Trophoblast cell (in vitro differentiated cells and primary cell): Measurements from ENCODE around the gene KANK2.

Experiments used
- DNase-seq, 2 donors: peaks; one replicate each; pipeline ENCODE4 v3.0.0-alpha.2; 2016
- H2AFZ ChIP-seq: 2 replicates; pipeline ENCODE4 v1.6.1; 2013; ENCODE audit warnings: low read length, moderate library complexity, mild to moderate bottlenecking; ENCODE audit not compliant: insufficient read depth, poor library complexity
- H2AK5ac ChIP-seq: 2 replicates; pipeline ENCODE4 v1.6.1; 2013; ENCODE audit warnings: mild to moderate bottlenecking, low read length
- H2BK120ac ChIP-seq: 2 replicates; pipeline ENCODE4 v1.6.1; 2013; ENCODE audit warnings: low read length, mild to moderate bottlenecking, moderate library complexity; ENCODE audit not compliant: insufficient read depth, poor library complexity
- H2BK12ac ChIP-seq: 2 replicates; pipeline ENCODE4 v1.6.1; 2013; ENCODE audit warnings: mild to moderate bottlenecking, low read length, moderate library complexity
- H2BK5ac ChIP-seq: 2 replicates; pipeline ENCODE4 v1.6.1; 2013; ENCODE audit warnings: low read length, low read depth, moderate library complexity, mild to moderate bottlenecking; ENCODE audit not compliant: poor library complexity
- H3K14ac ChIP-seq: 2 replicates; pipeline ENCODE4 v1.6.1; 2013; ENCODE audit warnings: mild to moderate bottlenecking, low read length
- H3K18ac ChIP-seq: 2 replicates; pipeline ENCODE4 v1.6.1; 2013; ENCODE audit warnings: mild to moderate bottlenecking, low read length
- H3K23ac ChIP-seq: 2 replicates; pipeline ENCODE4 v1.6.1; 2013; ENCODE audit warnings: low read length
- H3K27ac ChIP-seq: 2 replicates; pipeline ENCODE4 v1.5.1; 2013; ENCODE audit warnings: low read depth, mild to moderate bottlenecking, inconsistent platforms, low read length, moderate library complexity
- H3K27me3 ChIP-seq: 2 replicates; pipeline ENCODE4 v1.6.1; 2013; ENCODE audit warnings: inconsistent platforms, mild to moderate bottlenecking, low read length, moderate library complexity; ENCODE audit not compliant: insufficient read depth
- H3K36me3 ChIP-seq, 2 experiments: 1 replicate in 1 of 2; 2 replicates in 1 of 2; pipeline ENCODE4 v1.6.1; 2013; ENCODE audit warnings: low read length in 2 of 2, mild to moderate bottlenecking in 2 of 2, moderate library complexity in 1 of 2; ENCODE audit not compliant: insufficient read depth in 2 of 2, control insufficient read depth in 1 of 2
- H3K4ac ChIP-seq: 2 replicates; pipeline ENCODE4 v1.6.1; 2013; ENCODE audit warnings: low read depth, mild to moderate bottlenecking, low read length, moderate library complexity
- H3K4me1 ChIP-seq, 2 experiments: 1 replicate in 1 of 2; 2 replicates in 1 of 2; pipeline ENCODE4 v1.6.1; 2013; ENCODE audit warnings: low read length in 2 of 2, mild to moderate bottlenecking in 2 of 2, moderate library complexity in 1 of 2; ENCODE audit not compliant: insufficient read depth in 2 of 2, control insufficient read depth in 1 of 2
- H3K4me2 ChIP-seq: 2 replicates; pipeline ENCODE4 v1.6.1; 2013; ENCODE audit warnings: inconsistent platforms, mild to moderate bottlenecking, low read length, moderate library complexity
- H3K4me3 ChIP-seq: 2 replicates; pipeline ENCODE4 v1.5.1; 2013; ENCODE audit warnings: mild to moderate bottlenecking, low read depth, low read length, inconsistent platforms
- H3K79me1 ChIP-seq: one replicate; pipeline ENCODE4 v1.6.1; 2013; ENCODE audit warnings: low read length
- H3K79me2 ChIP-seq: 2 replicates; pipeline ENCODE4 v1.6.1; 2013; ENCODE audit warnings: low read length, mild to moderate bottlenecking; ENCODE audit not compliant: control insufficient read depth, insufficient read depth, poor library complexity
- H3K9ac ChIP-seq: 2 replicates; pipeline ENCODE4 v1.6.1; 2013; ENCODE audit warnings: mild to moderate bottlenecking, low read length
- H3K9me3 ChIP-seq: 2 replicates; pipeline ENCODE4 v1.6.1; 2013; ENCODE audit warnings: low read depth, mild to moderate bottlenecking, control low read depth, inconsistent platforms, low read length; ENCODE audit not compliant: insufficient read depth
- H4K12ac ChIP-seq: 2 replicates; pipeline ENCODE4 v1.6.1; 2013; ENCODE audit warnings: low read depth, mild to moderate bottlenecking, low read length, moderate library complexity
- H4K8ac ChIP-seq: 2 replicates; pipeline ENCODE4 v1.6.1; 2013; ENCODE audit warnings: low read depth, mild to moderate bottlenecking, low read length, moderate library complexity
- H4K91ac ChIP-seq: one replicate; pipeline ENCODE4 v1.6.1; 2013; ENCODE audit warnings: low read depth, mild to moderate bottlenecking, low read length, moderate library complexity
- WGBS: extraction: QIAGEN DNeasy Blood & Tissue Kit; methylation state at CpG from one replicate; pipeline ENCODE4 v1.1.7; 2013; ENCODE audit warnings: missing lambda C conversion rate; ENCODE audit not compliant: insufficient read length, insufficient coverage; ENCODE audit errors: extremely low coverage; 5-methylcytosine and 5-hydroxymethylcytosine counted together

KANK2 gene

GRCh38 chr19:11174336-11174735 lies 23.0 kb downstream of the KANK2 start:
- H4K12ac ChIP-seq = no peak overlapping the region
- WGBS = no CpG with 5 or more reads among the region's 27 CpGs

GRCh38 chr19:11173516-11174155 lies 23.7 kb downstream of the KANK2 start:
- Histone ChIP-seq H2BK5ac (no peak overlapping the region), H3K23ac (no peak overlapping the region), H3K4me2 (no peak overlapping the region), H3K9ac (no peak overlapping the region), H3K36me3 (peaks cover 50 to 57% of the 10 kb centered on the region in 2 experiments), H3K4me3 (no peak overlapping the region), H2BK12ac (no peak overlapping the region), H3K79me2 (no peaks in the 10 kb centered on the region), H2AFZ (no peak overlapping the region), H4K8ac (no peak overlapping the region), H4K12ac (no peak overlapping the region), H3K9me3 (peaks cover 5% of the 10 kb centered on the region), H3K4ac (no peak overlapping the region), H3K14ac (no peak overlapping the region), H4K91ac (no peak overlapping the region), H3K27me3 (no peaks in the 10 kb centered on the region), H2AK5ac (no peak overlapping the region), H2BK120ac (no peak overlapping the region), H3K27ac (no peak overlapping the region), H3K4me1 (no peaks in the 10 kb centered on the region), H3K79me1 (no peaks in the 10 kb centered on the region), H3K18ac (no peak overlapping the region)
- no CpG with 5 or more reads among the region's 8 CpGs for WGBS
- no peak for DNase-seq

More at GRCh38 chr19:11174336-11174735, 23.0 kb downstream of the KANK2 start:
- Histone ChIP-seq H4K8ac (no peak overlapping the region), H3K4ac (no peak overlapping the region), H3K4me3 (no peak overlapping the region), H2AFZ (no peak overlapping the region), H3K9ac (no peak overlapping the region), H3K79me1 (no peaks in the 10 kb centered on the region), H3K9me3 (peaks cover 5% of the 10 kb centered on the region), H3K14ac (no peak overlapping the region), H4K91ac (no peak overlapping the region), H2BK5ac (no peak overlapping the region), H3K18ac (no peak overlapping the region), H3K23ac (no peak overlapping the region), H3K27ac (no peak overlapping the region), H2BK12ac (no peak overlapping the region), H3K79me2 (no peaks in the 10 kb centered on the region), H3K36me3 (peaks cover 50 to 58% of the 10 kb centered on the region in 2 experiments), H3K4me1 (no peaks in the 10 kb centered on the region), H3K27me3 (no peaks in the 10 kb centered on the region), H2AK5ac (no peak overlapping the region), H3K4me2 (no peak overlapping the region), H2BK120ac (no peak overlapping the region)
- no peak for DNase-seq

GRCh38 chr19:11172576-11172975 lies 24.8 kb downstream of the KANK2 start:
- DNase-seq = no peak
- Histone ChIP-seq H3K79me2 (no peaks in the 10 kb centered on the region), H3K27ac (no peak overlapping the region), H3K27me3 (no peaks in the 10 kb centered on the region), H2BK12ac (no peak overlapping the region), H3K79me1 (no peaks in the 10 kb centered on the region), H3K9ac (no peak overlapping the region), H4K91ac (no peak overlapping the region), H2BK120ac (no peak overlapping the region), H3K14ac (no peak overlapping the region), H3K36me3 (peaks cover 51 to 53% of the 10 kb centered on the region in 2 experiments), H3K4ac (no peak overlapping the region), H3K23ac (no peak overlapping the region), H2AFZ (no peak overlapping the region), H2AK5ac (no peak overlapping the region), H4K12ac (no peak overlapping the region), H3K9me3 (peaks cover 3% of the 10 kb centered on the region), H3K18ac (no peak overlapping the region), H4K8ac (no peak overlapping the region), H3K4me2 (no peak overlapping the region), H3K4me3 (no peak overlapping the region), H3K4me1 (no peaks in the 10 kb centered on the region), H2BK5ac (no peak overlapping the region)
- WGBS = no CpG with 5 or more reads among the region's 6 CpGs

- Histone ChIP-seq H3K79me1 (no peaks in the 10 kb centered on the region), H3K9ac (no peak overlapping the region), H4K91ac (no peak overlapping the region), H3K14ac (no peak overlapping the region), H2BK120ac (no peak overlapping the region), H3K79me2 (no peaks in the 10 kb centered on the region), H3K23ac (no peak overlapping the region), H2AFZ (no peak overlapping the region), H4K12ac (no peak overlapping the region), H3K18ac (no peak overlapping the region), H3K4me3 (no peak overlapping the region), H3K27ac (no peak overlapping the region), H2BK5ac (no peak overlapping the region), H4K8ac (no peak overlapping the region), H3K4me1 (no peaks in the 10 kb centered on the region), H3K4ac (no peak overlapping the region), H2AK5ac (no peak overlapping the region), H3K27me3 (no peaks in the 10 kb centered on the region), H3K36me3 (peaks cover 50 to 52% of the 10 kb centered on the region in 2 experiments), H3K4me2 (no peak overlapping the region), H3K9me3 (peaks cover 4% of the 10 kb centered on the region), H2BK12ac (no peak overlapping the region)
- no CpG with 5 or more reads among the region's 5 CpGs for WGBS
- DNase-seq = no peak
These were observed 26.2 kb downstream of the KANK2 start for GRCh38 chr19:11171144-11171543.
